Calu3 (cell line): ENCODE results near the gene RNU6-9. TPM values are rescaled to one million over a fixed set of nuclear protein-coding genes. Genes with fewer than 3 reads are reported as not detected.

Source experiments
- BruUV-seq: library from RNA; stranded (reverse); fragments of 400-500 nt; replicated peaks from 2 replicates; lab custom pipeline; 2021; lab: Mats Ljungman, UMichigan
- CTCF ChIA-PET: fragments of 300-600 bp; sonication (Branson Sonifier 250); formaldehyde crosslinking; loops from one replicate; lab custom pipeline; 2022; ENCODE audit warnings: antibody characterized with exemption; lab: Charles Lee
- DNase-seq: peaks from one replicate; pipeline ENCODE4 v3.0.0; 2022
- H3K27ac Mint-ChIP-seq: one replicate; pipeline ENCODE4 v1.8.0; 2022; ENCODE audit warnings: mixed read lengths; ENCODE audit not compliant: unreplicated experiment
- H3K27me3 Mint-ChIP-seq: one replicate; pipeline ENCODE4 v1.8.0; 2022; ENCODE audit warnings: mixed read lengths; ENCODE audit not compliant: unreplicated experiment
- H3K36me3 Mint-ChIP-seq: one replicate; pipeline ENCODE4 v1.8.0; 2022; ENCODE audit warnings: mild to moderate bottlenecking, moderate library complexity, mixed read lengths; ENCODE audit not compliant: insufficient read depth, unreplicated experiment
- H3K4me1 Mint-ChIP-seq: one replicate; pipeline ENCODE4 v1.8.0; 2022; ENCODE audit warnings: mild to moderate bottlenecking, low read depth, mixed read lengths; ENCODE audit not compliant: unreplicated experiment
- H3K4me3 Mint-ChIP-seq: one replicate; pipeline ENCODE4 v1.8.0; 2022; ENCODE audit warnings: mild to moderate bottlenecking, low read depth, moderate library complexity, mixed read lengths; ENCODE audit not compliant: unreplicated experiment
- H3K9me3 Mint-ChIP-seq: one replicate; pipeline ENCODE4 v1.8.0; 2022; ENCODE audit warnings: low read depth, mixed read lengths; ENCODE audit not compliant: unreplicated experiment
- intact Hi-C: fragments of 100-400 bp; cut with micrococcal nuclease; formaldehyde crosslinking; loops from one replicate; pipeline ENCODE4 v1.10.0; 2022; ENCODE audit not compliant: unreplicated experiment
- total RNA-seq: library from RNA; stranded (reverse); gene quantifications from 2 replicates; pipeline ENCODE4 v1.2.3, GENCODE V29; 2022
- TF ChIP-seq, protein P1 (sequence below): fragments of 200-600 bp; IDR thresholded peaks from one replicate; pipeline ENCODE4 v1.8.0; 2022; ENCODE audit warnings: antibody characterized with exemption; ENCODE audit not compliant: unreplicated experiment

Gene RNU6-9
- total RNA-seq, 1 experiment from 2014 or later, result not detected

GRCh38 chr19:932648-933552, 39.6 kb downstream of the RNU6-9 start:
- Mint-ChIP-seq H3K36me3 (peaks cover 6% of the 10 kb centered on the region), H3K27me3 (peaks cover 16% of the 10 kb centered on the region), H3K9me3 (no peaks in the 10 kb centered on the region), H3K4me3 (no peak overlapping the region), H3K27ac (no peak overlapping the region), H3K4me1 (no peaks in the 10 kb centered on the region)
- CTCF ChIA-PET, result interaction anchor here (0.6 to 0.9 kb wide), 2 partner anchors 29 to 387 kb away, joined by 3 to 8 read pairs; no protein-coding TSS in a partner anchor
- TF ChIP-seq, protein P1, sequence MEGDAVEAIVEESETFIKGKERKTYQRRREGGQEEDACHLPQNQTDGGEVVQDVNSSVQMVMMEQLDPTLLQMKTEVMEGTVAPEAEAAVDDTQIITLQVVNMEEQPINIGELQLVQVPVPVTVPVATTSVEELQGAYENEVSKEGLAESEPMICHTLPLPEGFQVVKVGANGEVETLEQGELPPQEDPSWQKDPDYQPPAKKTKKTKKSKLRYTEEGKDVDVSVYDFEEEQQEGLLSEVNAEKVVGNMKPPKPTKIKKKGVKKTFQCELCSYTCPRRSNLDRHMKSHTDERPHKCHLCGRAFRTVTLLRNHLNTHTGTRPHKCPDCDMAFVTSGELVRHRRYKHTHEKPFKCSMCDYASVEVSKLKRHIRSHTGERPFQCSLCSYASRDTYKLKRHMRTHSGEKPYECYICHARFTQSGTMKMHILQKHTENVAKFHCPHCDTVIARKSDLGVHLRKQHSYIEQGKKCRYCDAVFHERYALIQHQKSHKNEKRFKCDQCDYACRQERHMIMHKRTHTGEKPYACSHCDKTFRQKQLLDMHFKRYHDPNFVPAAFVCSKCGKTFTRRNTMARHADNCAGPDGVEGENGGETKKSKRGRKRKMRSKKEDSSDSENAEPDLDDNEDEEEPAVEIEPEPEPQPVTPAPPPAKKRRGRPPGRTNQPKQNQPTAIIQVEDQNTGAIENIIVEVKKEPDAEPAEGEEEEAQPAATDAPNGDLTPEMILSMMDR, result no peak
- peak; percentile 31 for DNase-seq
- BruUV-seq, result no TSS peak
- intact Hi-C loops, result no loop called here

DNA sequence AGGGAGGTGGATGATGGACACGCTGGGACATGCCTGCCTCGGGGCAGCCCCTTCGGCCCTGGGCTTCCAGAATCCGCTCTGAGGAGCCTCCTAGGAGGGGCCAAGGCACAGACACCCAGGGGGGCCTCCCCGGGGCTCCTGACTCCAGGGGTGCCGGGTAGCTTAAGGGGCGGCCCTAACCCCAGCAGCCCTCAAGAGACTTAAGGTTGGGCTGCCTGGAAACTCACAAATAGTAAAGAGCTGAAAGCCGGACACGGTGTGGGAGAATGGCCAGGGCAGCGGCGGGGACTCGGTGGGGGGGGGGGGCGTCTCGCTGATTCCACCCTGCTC, 40.2 kb downstream of the RNU6-9 start:
- Mint-ChIP-seq H3K4me3 (no peak overlapping the region), H3K4me1 (no peaks in the 10 kb centered on the region), H3K36me3 (peaks cover 6% of the 10 kb centered on the region), H3K9me3 (no peaks in the 10 kb centered on the region), H3K27me3 (peaks cover 16% of the 10 kb centered on the region), H3K27ac (no peak overlapping the region)
- CTCF ChIA-PET, result interaction anchor here (0.6 kb wide), 1 partner anchor 387 kb away, joined by 3 read pairs; no protein-coding TSS in a partner anchor
- BruUV-seq, result no TSS peak
- TF ChIP-seq, protein P1, result no peak
- DNase-seq, result no peak
- intact Hi-C loops, result no loop called here

DNA sequence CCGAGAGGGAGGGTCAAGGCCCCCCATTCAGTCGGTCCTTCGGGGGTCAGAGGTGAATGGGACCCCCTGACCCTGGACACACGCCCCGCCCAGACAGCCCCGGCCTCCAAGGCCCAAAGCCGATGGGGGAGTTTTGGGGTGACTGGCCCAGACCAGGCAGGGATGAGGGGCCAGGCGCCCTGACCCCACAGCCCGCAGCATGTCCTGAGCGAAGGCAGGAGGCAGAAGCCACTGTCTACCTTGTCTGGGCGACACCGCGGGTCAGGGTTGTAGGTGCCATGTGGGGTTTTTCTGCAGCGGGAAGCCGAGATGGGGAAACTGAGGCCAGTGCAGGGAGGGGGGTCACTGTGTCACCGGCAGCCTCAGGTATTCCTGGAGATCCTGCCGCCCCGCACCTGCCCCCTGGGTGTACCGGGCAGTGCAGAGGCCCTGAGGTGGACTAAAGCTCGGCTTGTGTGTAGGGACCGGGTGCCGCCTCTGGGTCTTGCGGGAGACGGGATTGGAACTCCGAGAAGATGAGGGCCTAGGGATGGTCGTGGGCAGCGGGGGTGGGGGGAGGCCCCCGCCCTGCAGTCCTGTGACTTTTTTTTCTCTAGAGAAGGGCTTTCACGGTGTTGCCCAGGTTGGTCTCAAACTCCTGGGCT, 41.0 kb downstream of the RNU6-9 start:
- Mint-ChIP-seq H3K4me3 (no peak overlapping the region), H3K36me3 (peaks cover 6% of the 10 kb centered on the region), H3K9me3 (no peaks in the 10 kb centered on the region), H3K4me1 (no peaks in the 10 kb centered on the region), H3K27me3 (peaks cover 19% of the 10 kb centered on the region), H3K27ac (no peak overlapping the region)
- intact Hi-C loops, result no loop called here
- no TSS peak for BruUV-seq
- CTCF ChIA-PET, result no interaction called here
- TF ChIP-seq, protein P1, result no peak
- DNase-seq, result no peak

DNA sequence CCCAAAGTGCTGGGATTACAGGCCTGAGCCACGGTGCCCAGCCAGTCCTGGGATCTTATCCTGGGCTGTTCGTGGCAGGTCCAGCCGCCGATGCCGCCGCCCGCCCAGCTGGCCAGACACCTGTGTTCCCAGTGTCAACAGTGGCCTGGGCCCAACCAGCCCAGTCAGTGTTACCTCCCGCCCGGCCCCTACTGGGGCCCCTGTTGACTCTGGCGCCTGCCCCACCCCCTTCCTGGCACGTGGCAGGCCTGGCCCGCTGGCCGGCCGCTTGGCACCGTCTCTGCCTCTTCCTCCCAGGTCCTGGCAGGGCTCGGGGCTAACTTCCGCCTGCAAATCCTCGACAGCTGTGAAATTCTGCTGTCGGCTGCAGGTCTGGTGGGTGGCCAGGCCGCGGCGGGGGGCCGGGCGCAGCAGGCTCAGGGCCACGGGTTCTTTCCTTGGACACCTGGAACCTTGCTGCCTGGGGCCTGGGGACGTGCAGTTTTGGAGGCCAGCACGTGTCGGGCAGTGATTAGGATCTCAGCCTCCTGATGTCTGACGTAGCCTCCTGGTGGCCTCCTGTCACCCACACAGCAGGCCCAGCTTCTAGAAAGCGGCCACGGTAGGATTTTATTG, 41.7 kb downstream of the RNU6-9 start:
- intact Hi-C loops, result no loop called here
- DNase-seq, result peak; percentile 86
- Mint-ChIP-seq H3K9me3 (no peaks in the 10 kb centered on the region), H3K27ac (no peak overlapping the region), H3K4me3 (no peak overlapping the region), H3K4me1 (peaks cover 2% of the 10 kb centered on the region), H3K36me3 (peaks cover 6% of the 10 kb centered on the region), H3K27me3 (peaks cover 26% of the 10 kb centered on the region)
- TF ChIP-seq, protein P1, result no peak
- CTCF ChIA-PET, result no interaction called here
- no TSS peak for BruUV-seq
